HEK293 (cell line): ENCODE results near the gene SIN3A.

ENCODE experiments used
- CTCF ChIP-seq: fragments of 450-650 bp; formaldehyde crosslinking; IDR thresholded peaks from 2 replicates; pipeline ENCODE4 v1.5.1; 2016; ENCODE audit warnings: missing biosample characterization, missing genetic modification characterization
- ZNF791 ChIP-seq: fragments of 450-650 bp; formaldehyde crosslinking; IDR thresholded peaks from 2 replicates; pipeline ENCODE4 v1.5.1; 2016; ENCODE audit warnings: missing biosample characterization, missing genetic modification characterization

- TF ChIP-seq ZNF791 (tag by site-specific recombination) (no peak), CTCF (tag by site-specific recombination) (no peak)
These were observed 42.2 kb upstream of the SIN3A start for GRCh38 chr15:75493732-75494131.
